ENCODE data around the gene ADGRB3. TPM values are rescaled to one million over a fixed set of nuclear protein-coding genes. Genes with fewer than 3 reads are reported as not detected.

ADGRB3 gene
- total RNA-seq, 1 donor from 2014 or later: 2.7 TPM

DNA sequence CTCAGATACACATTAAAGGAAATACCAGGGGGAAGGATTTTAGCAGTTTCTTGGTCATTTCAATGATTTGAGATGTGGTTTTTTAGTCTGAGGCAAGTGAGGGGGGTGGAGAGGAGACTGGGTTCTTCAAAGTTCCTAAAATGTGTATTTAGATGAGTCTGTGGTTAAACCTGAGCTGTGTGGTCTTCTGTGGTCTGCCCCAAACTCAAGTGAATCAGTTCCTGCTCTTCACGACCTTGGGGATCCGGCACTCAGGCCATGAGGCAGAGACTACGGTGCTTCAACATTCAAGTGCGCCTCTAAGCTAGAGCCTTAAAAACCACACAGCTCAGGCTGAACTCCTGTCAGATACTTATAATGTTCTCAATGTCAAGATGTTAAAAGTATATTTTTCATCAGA lies 755.0 kb downstream of the ADGRB3 start:
- Histone ChIP-seq H3K27me3 (no peaks in the 10 kb centered on the region), H3K36me3 (no peaks in the 10 kb centered on the region), H3K4me1 (no peaks in the 10 kb centered on the region), H3K9me3 (no peaks in the 10 kb centered on the region), H3K4me3 (no peak overlapping the region), H3K27ac (no peak overlapping the region)
- intact Hi-C loops (cut with DNase I): no loop called here
- no peak for DNase-seq (ENCODE audit: extremely low spot score in 2 of 2)
- TF ChIP-seq POLR2AphosphoS5 (IDR thresholded peaks at IDR 0.05; ENCODE audit: insufficient read depth in 1 of 2, low read depth in 1 of 2): no peak
- TF ChIP-seq, protein P1, sequence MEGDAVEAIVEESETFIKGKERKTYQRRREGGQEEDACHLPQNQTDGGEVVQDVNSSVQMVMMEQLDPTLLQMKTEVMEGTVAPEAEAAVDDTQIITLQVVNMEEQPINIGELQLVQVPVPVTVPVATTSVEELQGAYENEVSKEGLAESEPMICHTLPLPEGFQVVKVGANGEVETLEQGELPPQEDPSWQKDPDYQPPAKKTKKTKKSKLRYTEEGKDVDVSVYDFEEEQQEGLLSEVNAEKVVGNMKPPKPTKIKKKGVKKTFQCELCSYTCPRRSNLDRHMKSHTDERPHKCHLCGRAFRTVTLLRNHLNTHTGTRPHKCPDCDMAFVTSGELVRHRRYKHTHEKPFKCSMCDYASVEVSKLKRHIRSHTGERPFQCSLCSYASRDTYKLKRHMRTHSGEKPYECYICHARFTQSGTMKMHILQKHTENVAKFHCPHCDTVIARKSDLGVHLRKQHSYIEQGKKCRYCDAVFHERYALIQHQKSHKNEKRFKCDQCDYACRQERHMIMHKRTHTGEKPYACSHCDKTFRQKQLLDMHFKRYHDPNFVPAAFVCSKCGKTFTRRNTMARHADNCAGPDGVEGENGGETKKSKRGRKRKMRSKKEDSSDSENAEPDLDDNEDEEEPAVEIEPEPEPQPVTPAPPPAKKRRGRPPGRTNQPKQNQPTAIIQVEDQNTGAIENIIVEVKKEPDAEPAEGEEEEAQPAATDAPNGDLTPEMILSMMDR (IDR thresholded peaks at IDR 0.05): no peak
- no peak for TF ChIP-seq POLR2A (IDR thresholded peaks at IDR 0.05)

DNA sequence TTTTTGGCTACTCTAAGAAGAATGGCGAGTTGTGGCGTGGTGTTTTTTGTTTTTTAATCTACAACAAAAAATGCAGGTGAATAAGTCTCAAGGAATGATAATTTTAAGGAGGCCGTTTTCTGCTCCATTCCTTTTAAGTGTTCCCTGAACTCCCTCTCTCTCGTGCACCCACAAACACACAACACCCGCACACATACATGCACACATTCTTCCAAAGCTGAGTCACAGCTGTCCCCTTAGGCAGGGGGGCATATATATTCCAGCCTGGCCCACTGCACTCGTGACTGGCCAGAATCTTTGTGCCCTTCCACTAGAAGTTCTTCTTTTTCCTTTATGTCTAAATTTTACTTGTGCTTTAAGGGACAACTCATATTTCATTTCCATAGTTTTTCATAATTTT lies 756.0 kb downstream of the ADGRB3 start:
- no peak for DNase-seq (ENCODE audit: extremely low spot score in 2 of 2)
- no peaks in the 10 kb centered on the region for H3K9me3 ChIP-seq
- intact Hi-C loops (cut with DNase I): no loop called here
- no peaks in the 10 kb centered on the region for H3K4me1 ChIP-seq
- H3K27me3 ChIP-seq: no peaks in the 10 kb centered on the region
- no peak for TF ChIP-seq POLR2AphosphoS5 (IDR thresholded peaks at IDR 0.05; ENCODE audit: insufficient read depth in 1 of 2, low read depth in 1 of 2)
- TF ChIP-seq, protein P1 (IDR thresholded peaks at IDR 0.05): no peak
- H3K4me3 ChIP-seq: no peak overlapping the region
- H3K27ac ChIP-seq: no peak overlapping the region
- no peaks in the 10 kb centered on the region for H3K36me3 ChIP-seq

DNA sequence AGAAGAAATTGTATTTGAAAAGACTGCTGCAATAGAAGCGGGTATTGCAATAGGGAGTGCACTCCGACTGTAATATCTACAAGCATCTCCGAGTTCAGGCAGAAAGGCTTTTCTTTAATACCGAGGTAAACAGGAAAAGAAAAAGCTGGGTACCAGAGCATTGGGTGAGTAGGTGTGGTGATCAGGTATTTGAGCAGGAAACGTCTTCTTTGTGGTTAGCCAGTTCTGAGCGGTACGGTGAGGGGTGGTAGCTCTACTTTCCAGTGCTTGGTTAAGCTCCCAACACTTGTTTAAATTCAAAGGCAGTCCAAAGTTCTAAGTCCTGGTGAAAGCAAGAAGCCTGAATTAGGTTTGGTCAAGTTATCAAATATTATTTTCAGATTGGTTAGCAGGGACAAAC lies 757.7 kb downstream of the ADGRB3 start:
- Histone ChIP-seq H3K4me1 (no peaks in the 10 kb centered on the region), H3K9me3 (no peaks in the 10 kb centered on the region), H3K27me3 (no peaks in the 10 kb centered on the region), H3K27ac (no peak overlapping the region), H3K4me3 (no peak overlapping the region), H3K36me3 (no peaks in the 10 kb centered on the region)
- no peak for DNase-seq (ENCODE audit: extremely low spot score in 2 of 2)
- intact Hi-C loops (cut with DNase I): no loop called here
- no peak for TF ChIP-seq POLR2A (IDR thresholded peaks at IDR 0.05)
- TF ChIP-seq, protein P1 (IDR thresholded peaks at IDR 0.05): no peak
- no peak for TF ChIP-seq POLR2AphosphoS5 (IDR thresholded peaks at IDR 0.05; ENCODE audit: insufficient read depth in 1 of 2, low read depth in 1 of 2)

DNA sequence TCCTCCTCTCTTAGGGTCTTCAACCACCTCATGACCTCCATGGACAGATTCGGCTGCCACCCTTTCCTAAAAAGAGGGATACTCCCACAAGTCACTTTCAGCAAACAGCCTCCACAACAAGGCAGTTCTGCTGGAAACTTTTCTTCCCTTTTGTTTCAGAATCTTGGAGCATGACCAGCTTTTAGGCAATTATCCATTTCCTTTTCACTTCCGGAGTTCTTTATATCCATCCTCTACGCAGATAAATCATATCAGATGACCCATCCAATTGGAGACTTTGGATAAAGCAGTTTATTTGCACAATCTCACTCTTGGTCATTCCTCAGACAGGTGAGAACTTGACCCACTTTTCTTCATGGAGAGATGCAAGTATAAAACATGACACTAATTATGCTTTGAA lies 763.2 kb downstream of the ADGRB3 start:
- Histone ChIP-seq H3K27ac (no peak overlapping the region), H3K4me3 (no peak overlapping the region), H3K4me1 (no peaks in the 10 kb centered on the region), H3K9me3 (no peaks in the 10 kb centered on the region), H3K27me3 (no peaks in the 10 kb centered on the region), H3K36me3 (no peaks in the 10 kb centered on the region)
- TF ChIP-seq POLR2A (IDR thresholded peaks at IDR 0.05) (no peak), POLR2AphosphoS5 (IDR thresholded peaks at IDR 0.05; ENCODE audit: insufficient read depth in 1 of 2, low read depth in 1 of 2) (no peak)
- TF ChIP-seq, protein P1 (IDR thresholded peaks at IDR 0.05): no peak
- intact Hi-C loops (cut with DNase I): no loop called here
- DNase-seq (ENCODE audit: extremely low spot score in 2 of 2): no peak

DNA sequence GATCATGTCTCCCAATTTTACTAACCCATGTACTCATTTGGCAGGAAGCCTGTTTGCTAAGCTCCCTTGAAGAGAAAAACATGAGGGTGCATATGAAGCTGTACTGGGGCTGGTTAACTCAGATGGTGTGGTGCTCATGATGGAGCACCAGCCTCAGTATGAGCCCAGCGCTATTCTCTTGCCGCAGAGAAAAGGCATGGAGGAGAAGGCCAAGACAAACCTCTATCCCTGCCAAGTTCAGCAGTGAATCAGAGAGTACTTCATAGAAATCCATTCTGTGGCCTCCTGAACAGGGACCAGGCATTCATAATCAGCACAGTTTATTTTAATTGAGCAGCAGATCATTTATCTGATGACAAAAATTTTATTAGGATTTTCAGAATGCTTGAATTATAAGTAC lies 763.6 kb downstream of the ADGRB3 start:
- intact Hi-C loops (cut with DNase I): no loop called here
- DNase-seq (ENCODE audit: extremely low spot score in 2 of 2): no peak
- Histone ChIP-seq H3K36me3 (no peaks in the 10 kb centered on the region), H3K4me3 (no peak overlapping the region), H3K9me3 (no peaks in the 10 kb centered on the region), H3K27me3 (no peaks in the 10 kb centered on the region), H3K27ac (no peak overlapping the region), H3K4me1 (no peaks in the 10 kb centered on the region)
- TF ChIP-seq POLR2AphosphoS5 (IDR thresholded peaks at IDR 0.05; ENCODE audit: insufficient read depth in 1 of 2, low read depth in 1 of 2) (no peak), POLR2A (IDR thresholded peaks at IDR 0.05) (no peak)
- TF ChIP-seq, protein P1 (IDR thresholded peaks at IDR 0.05): no peak
